IPS DF 4.7 (cell line): ENCODE data around the gene ZBTB42.

Experiments used
- DNase-seq: peaks from one replicate; pipeline ENCODE4 v3.0.0-alpha.2; 2013; ENCODE audit warnings: low spot score; ENCODE audit errors: extremely low read depth

ZBTB42 gene

DNA sequence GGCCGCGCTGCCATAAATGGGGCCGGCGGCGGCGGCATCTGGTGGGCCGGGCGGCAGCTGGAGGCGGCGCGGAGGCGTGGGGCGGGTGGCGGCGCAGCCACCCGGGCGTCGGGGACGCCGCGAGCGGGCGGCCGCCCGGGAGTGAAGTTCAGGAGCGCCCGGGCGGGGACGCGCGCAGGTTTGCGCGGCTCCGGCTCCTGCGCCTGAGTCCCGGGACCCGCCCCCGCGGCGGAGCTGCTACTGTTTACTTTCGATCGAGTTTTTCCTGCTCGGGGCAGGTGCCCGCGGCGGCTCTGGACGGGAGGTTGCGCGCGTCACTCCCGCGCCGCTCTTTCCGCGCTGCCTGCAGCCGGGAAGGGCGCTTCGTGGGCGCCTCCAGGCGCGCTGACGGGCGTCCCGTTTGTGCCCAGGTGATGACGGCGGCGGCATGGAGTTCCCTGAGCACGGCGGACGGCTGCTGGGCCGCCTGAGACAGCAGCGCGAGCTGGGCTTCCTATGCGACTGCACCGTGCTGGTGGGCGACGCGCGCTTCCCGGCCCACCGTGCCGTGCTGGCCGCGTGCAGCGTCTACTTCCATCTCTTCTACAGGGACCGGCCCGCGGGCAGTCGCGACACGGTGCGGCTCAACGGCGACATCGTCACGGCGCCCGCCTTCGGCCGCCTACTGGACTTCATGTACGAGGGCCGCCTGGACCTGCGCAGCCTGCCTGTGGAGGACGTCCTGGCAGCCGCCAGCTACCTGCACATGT lies at the start of gene ZBTB42:
Gene ZBTB42 (plus strand): TSS at position 331 of the 749 bp plus-strand sequence. CDS start 97 bp downstream, at position 428.
- DNase-seq: no peak

DNA sequence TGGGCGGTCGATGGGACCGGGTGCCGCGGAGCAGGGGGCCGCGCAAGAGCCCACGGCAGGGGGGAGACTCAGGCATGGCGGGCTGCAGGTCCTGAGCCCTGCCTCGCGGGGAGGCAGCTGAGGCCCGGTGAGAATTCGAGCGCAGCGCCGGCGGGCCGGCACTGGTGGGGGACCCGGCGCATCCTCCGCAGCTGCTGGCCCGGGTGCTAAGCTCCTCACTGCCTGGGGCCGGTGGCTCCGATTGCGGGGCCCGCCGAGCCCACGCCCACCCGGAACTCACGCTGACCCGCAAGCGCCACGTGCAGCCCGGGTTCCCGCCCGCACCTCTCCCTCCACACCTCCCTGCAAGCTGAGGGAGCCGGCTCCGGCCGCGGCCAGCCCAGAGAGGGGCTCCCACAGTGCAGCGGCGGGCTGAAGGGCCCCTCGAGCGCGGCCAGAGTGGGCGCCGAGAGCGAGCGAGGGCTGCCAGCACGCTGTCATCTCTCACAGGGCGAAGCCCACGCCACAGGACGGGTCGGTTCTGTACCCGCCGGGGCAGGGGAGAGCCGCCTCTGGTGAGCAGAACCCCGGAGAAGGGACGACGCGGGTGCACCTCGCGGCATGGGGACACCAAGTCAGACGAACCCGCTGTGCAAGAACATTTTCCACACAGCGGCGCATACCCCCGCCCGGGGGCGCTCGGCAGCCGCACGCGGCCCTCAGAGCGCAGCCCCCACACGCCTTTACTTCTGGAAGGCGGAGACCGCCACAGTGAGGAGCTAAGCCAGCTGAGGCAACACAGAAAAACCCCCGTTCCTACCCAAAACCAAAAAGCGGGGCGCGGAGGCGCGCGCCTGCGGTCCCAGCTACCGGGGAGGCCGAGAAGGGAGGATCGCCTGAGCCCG lies 49.1 kb upstream of the ZBTB42 start:
- no peak for DNase-seq

DNA sequence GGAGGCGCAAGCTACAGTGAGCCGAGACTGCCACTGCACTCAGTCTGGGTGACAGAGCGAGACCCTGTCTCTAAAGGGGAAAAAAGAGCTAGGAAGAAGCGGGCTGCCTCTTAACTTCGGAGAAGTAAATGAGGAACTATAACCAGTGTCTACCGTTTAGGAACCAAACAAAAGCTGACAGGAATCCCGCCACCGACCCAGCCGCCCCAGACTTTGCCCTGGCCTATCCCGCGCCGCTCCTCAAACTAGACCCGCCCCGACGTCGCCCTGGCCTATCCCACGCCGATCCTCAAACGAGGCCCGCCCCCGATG lies 48.5 kb upstream of the ZBTB42 start:
- no peak for DNase-seq

GRCh38 chr14:104752735-104753527 lies 48.0 kb upstream of the ZBTB42 start, which contains the start of gene SIVA1:
SIVA1 (plus strand) TSS chr14:104753147; CDS start chr14:104753202, 55 bp downstream.
- DNase-seq: peak; percentile 94

DNA sequence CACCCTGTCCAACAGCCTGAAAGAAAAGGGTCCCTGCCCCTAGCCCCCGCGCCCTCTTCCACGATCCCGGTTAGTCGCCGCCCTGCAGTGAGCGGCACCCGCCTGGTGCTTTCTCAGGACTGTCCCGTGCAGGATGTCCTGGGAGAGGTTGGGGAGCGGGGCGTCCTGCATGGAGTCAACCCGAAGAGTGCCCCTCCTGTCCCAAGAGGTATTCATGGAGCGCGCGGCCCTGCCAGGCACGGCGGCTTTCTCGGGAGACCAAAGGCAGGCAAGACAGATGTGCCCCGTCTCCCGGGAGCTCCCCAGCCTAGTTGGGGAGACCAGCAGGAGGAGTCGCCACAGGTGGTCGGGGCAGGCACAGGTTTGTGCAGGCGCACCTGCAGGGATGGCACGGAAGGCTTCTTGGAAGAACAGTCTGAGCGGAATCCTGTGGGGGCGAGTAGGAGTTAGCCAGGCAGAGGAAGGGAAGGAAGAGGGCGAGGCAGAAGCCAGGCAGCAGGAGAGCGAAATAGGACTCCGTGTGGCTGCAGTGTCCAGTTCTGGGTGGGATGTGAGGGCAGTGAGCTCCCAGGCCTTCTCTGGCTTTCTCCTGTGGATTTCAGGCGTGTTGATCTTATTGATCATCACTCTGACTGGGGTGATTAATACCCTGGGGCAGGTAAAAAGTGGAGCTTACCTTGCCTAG lies 47.2 kb upstream of the ZBTB42 start:
- DNase-seq: no peak

GRCh38 chr14:104754213-104754851 lies 46.6 kb upstream of the ZBTB42 start:
- no peak for DNase-seq

DNA sequence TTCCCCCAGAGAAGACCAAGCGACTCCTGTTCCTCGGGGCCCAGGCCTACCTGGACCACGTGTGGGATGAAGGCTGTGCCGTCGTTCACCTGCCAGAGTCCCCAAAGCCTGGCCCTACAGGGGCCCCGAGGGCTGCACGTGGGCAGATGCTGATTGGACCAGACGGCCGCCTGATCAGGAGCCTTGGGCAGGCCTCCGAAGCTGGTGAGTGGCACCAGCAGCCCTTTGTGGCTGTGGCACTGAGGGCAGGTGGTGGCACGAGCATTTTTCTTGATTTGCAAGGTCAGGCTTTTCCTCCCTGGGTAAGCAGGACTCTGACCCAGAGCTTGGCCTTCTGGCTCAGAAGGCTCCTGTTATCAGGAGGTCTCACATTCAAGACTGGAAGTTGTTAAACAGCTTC lies 45.3 kb upstream of the ZBTB42 start:
- DNase-seq: no peak

- DNase-seq: no peak
Observed at GRCh38 chr14:104756477-104757237, 44.2 kb upstream of the ZBTB42 start.

DNA sequence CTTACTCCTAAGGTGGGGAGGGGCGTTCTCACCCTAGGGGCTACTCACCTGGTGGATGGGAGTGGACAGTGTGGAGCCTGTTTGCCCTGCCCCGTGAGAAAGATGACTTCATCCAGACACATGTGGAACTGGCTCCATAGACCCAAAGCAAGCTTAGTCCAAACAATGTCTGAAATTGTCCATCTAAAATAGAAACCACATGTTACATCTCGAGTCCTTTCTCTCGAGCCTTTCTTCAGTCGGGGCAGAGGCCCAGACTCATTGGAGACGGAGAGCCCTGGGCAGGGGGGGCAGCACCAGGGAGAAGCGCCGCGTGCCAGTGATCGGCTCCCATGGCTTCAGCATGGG lies 43.7 kb upstream of the ZBTB42 start:
- DNase-seq: no peak

DNA sequence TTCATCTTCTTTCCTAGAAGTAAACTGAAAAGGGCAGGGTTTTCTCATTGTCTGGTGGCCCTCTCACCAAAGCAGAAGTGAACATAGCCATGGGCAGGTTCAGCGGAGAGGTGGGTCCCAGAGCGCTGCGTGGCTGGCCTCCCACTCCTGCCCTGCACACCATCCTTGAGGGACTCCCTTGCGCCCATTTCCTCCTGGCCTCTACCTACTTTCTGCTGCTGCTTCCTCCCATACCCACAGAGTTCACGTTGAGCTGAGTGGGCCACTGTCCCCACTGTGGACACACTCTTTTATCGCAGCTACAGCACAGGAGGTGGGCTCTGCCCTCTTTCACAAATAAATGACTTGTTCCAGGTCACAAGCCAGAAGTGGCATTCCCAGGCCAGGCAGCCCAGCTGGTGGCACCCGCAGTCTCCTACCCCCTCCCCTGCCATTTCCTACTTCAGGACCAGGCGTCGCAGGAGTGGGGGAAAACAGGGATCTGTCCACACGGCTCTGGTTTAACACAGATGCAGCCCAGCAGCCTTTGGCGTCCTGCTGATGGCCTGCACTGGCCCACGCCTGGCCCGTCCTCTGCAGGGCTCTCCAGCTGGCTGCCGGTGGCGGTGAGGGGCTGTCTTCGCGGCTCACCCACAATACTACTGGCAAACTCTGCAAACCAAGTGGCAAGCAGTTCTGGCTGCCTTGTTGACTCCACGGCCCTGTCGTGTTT lies 43.1 kb upstream of the ZBTB42 start:
- no peak for DNase-seq

DNA sequence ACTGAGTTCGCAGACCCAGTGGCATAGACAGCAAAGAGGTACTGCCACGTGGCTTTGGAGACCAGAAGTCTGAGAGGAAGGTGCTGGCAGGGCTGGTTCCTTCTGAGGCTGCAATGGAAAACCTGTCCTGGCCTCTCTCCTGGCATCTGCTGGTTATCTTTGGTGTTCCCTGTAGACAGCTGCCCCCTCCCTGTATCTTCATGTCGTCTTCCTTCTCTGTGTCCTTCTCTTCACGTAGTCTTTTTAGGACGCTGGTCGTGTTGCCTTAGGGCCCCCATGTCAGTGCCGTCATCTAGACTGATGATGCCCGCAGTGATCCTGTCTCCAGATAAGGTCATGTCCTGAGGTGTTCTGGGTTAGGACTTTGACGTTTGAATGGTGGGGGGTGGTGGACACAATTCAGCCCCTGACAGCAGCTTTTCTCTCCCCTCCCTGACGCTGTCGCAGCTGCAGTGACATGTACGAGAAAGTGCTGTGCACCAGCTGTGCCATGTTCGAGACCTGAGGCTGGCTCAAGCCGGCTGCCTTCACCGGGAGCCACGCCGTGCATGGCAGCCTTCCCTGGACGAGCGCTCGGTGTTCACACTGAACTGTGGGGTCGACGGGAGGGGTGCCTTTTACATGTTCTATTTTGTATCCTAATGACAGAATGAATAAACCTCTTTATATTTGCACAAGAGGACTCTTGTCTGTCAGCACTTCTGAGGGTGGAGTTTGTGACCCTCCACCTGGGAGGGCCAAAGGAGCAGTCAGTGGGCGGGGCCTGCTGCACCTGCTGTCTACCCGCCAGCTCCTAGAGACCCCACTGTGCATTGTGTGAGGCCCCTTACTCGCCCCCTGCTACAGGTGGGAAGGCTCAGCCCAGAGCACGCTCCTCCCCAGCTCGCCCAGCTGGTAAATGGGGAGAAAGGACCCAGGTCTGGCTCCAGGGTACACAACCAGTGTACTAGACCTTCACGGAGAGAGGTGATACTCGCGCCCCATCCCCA lies 41.6 kb upstream of the ZBTB42 start:
- DNase-seq: no peak

DNA sequence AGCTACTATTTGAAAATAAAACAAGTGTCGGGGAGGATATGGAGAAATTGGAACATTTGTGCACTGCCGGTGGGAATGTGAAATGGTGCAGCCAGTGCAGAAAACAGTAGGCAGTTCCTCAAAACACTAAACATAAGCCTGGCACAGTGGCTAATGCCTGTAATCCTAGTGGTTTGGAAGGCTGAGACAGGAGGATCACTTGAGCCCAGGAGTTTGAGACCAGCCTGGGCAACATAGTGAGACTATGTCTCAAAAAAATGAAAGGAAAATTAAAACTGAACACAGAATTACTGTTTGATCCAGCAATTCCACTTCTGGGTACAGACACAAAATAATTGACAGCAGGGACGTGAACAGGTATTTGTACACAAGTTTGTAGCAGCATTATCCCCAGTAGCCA lies 35.4 kb upstream of the ZBTB42 start:
- no peak for DNase-seq

DNA sequence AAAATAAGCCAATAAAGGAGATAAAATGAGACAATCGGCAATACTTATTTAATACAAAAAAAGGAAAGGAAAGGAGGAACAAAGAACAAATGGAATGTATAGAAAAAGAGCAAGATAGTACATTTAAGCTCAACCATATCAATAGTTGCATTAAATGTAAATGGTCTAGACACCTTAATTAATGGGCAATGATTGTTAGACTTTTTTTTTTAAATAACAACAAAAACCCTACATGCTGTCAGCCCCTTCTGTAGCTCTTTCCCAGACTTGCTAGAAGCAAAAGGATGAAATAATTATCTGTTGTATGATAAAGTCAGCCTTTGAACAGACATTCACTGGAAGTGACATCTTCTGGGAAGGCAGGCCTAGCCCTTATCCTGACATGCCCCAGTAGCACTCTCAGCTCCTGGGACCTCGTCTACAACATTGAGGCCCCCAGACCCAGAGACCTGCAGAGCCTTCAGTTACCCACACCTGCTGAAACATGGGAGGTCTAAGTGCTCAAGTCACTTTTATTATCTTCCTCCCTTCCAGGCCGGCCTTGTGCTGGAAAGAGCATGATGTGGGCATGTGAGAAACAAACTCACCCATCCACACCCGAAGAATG lies 34.5 kb upstream of the ZBTB42 start:
- DNase-seq: no peak

DNA sequence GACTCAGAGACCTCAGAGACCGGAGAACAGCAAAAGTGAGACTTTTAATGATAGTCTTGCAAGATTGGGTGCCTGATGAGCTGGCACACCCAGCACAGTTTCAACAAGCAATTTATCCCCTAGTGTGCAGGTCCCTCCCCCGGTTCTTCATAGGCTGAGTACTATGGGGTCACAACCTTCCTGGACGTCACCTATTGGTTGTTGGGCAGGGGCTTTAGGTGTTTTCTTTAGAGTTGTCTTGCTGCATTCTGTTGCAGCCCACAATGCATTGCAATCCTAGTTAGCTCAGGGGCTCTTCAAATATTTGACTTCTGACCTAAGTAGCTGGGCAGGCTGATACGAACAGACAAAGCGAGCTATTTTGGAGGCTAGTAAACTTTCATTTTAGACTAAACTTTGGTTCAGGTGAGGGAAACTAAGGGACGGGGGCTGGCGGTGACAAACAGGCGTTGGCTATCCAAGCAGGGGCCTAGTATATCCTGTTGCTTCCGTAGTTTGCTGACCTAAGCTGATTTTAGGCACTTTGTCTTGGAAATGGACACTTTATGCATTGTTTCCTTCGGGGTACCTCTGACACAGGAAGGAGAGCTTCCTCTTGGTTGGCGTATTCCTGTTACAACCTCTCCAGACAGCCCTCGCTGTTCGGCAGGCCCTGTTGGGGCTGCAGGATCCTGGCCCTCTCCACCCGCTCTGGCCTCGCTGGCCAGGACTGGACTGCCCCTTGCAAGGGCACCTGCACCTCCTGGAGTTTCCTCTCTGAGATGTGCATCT lies 33.9 kb upstream of the ZBTB42 start:
- no peak for DNase-seq

DNA sequence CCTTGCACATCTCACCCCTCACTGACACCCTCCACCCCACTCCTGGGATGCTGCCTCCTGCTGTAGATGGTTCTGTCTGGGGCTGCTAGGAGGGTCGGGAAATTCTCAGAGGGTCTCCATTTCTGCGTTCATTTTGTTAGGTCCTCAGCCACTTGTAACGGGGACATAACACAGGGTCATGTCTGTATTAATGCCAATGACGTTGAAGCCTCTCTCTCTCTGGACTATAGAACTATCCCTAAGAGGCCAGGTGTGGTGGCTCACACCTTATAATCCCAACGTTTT lies 33.3 kb upstream of the ZBTB42 start:
- DNase-seq: no peak

- DNase-seq: peak; percentile 49
Observed at GRCh38 chr14:104768437-104769323, 32.2 kb upstream of the ZBTB42 start.
